ENCODE measurements around the gene ADGRB3. TPM values are rescaled to one million over a fixed set of nuclear protein-coding genes. Genes with fewer than 3 reads are reported as not detected.

Gene ADGRB3
- polyA plus RNA-seq, 1 of the 3 experiments (the other 2 are of a cell fraction), result 0.12 TPM

GRCh38 chr6:68639211-68639610 is 4.1 kb downstream of the ADGRB3 start:
- H3K36me3 ChIP-seq (replicated peaks in 1 of 2; ENCODE audit: control insufficient read depth in 1 of 2, insufficient read depth in 2 of 2, low read length in 1 of 2), result no peaks in the 10 kb centered on the region
- no peak overlapping the region for H2AFZ ChIP-seq (ENCODE audit: low read depth)
- CTCF ChIA-PET, result interaction anchor here (0.7 to 10.2 kb wide), 26 partner anchors 9 to 1470 kb away, joined by 3 to 153 read pairs (median 4); no protein-coding TSS in a partner anchor
- H3K4me3 ChIP-seq (ENCODE audit: low read depth in 2 of 2, low read length in 1 of 2), result no peak overlapping the region; a peak in 1 of 4 replicates
- peaks cover 0 to 16% of the 10 kb centered on the region in 2 experiments; a peak in 3 of 4 replicates for H3K4me1 ChIP-seq (ENCODE audit: control insufficient read depth in 1 of 2, insufficient read depth in 2 of 2, low read depth in 1 of 2, low read length in 1 of 2)
- no peaks in the 10 kb centered on the region for H3K79me2 ChIP-seq (ENCODE audit: insufficient read depth)
- TF ChIP-seq USF2 (IDR thresholded peaks at IDR 0.05; ENCODE audit: borderline replicate concordance, low read depth, low read length), result no peak
- no peak for TF ChIP-seq POLR2AphosphoS5 (IDR thresholded peaks at IDR 0.05; ENCODE audit: low read depth, low read length)
- no peak for TF ChIP-seq ZBTB33 (IDR thresholded peaks at IDR 0.05; ENCODE audit: borderline replicate concordance, low read depth)
- peaks cover 4% of the 10 kb centered on the region; the same call in 1 of the 2 replicates for H3K27me3 ChIP-seq (ENCODE audit: insufficient read depth)
- no peak overlapping the region for H3K9ac ChIP-seq
- peaks cover 4% of the 10 kb centered on the region for H3F3A ChIP-seq (replicated peaks; ENCODE audit: insufficient read depth)
- DNase-seq, result no peak
- no peaks in the 10 kb centered on the region for H3K9me3 ChIP-seq
- no peak overlapping the region for H3K4me2 ChIP-seq
- no peaks in the 10 kb centered on the region for H3K9me2 ChIP-seq
- no peaks in the 10 kb centered on the region for H4K20me1 ChIP-seq (ENCODE audit: insufficient read depth)
- 55% methylated on average over 7 of the region's 7 CpGs for WGBS (ENCODE audit: low lambda C conversion rate)
- POLR2A ChIA-PET, result no interaction called here
- no peak overlapping the region; a peak in 1 of 4 replicates for H3K27ac ChIP-seq (ENCODE audit: low read depth in 2 of 2, low read length in 1 of 2)

- Histone ChIP-seq H3K4me3 (ENCODE audit: low read depth in 2 of 2, low read length in 1 of 2) (no peak overlapping the region; a peak in 1 of 4 replicates), H3K9me3 (no peaks in the 10 kb centered on the region), H3K4me2 (no peak overlapping the region), H2AFZ (ENCODE audit: low read depth) (no peak overlapping the region), H3K79me2 (ENCODE audit: insufficient read depth) (no peaks in the 10 kb centered on the region), H3K27me3 (ENCODE audit: insufficient read depth) (no peaks in the 10 kb centered on the region), H4K20me1 (ENCODE audit: insufficient read depth) (no peaks in the 10 kb centered on the region), H3K36me3 (replicated peaks in 1 of 2; ENCODE audit: control insufficient read depth in 1 of 2, insufficient read depth in 2 of 2, low read length in 1 of 2) (no peaks in the 10 kb centered on the region), H3K9me2 (no peaks in the 10 kb centered on the region), H3K27ac (ENCODE audit: low read depth in 2 of 2, low read length in 1 of 2) (no peak overlapping the region; a peak in 1 of 4 replicates), H3K9ac (no peak overlapping the region), H3K4me1 (ENCODE audit: control insufficient read depth in 1 of 2, insufficient read depth in 2 of 2, low read depth in 1 of 2, low read length in 1 of 2) (peaks cover 0 to 16% of the 10 kb centered on the region in 2 experiments; a peak in 3 of 4 replicates), H3F3A (replicated peaks; ENCODE audit: insufficient read depth) (peaks cover 4% of the 10 kb centered on the region)
- ChIA-PET POLR2A (no interaction called here), CTCF (interaction anchor here (1.0 to 10.2 kb wide), 13 partner anchors 8 to 1469 kb away, joined by 3 to 153 read pairs (median 5); no protein-coding TSS in a partner anchor)
- DNase-seq, result no peak
- 65% methylated on average over 13 of the region's 13 CpGs for WGBS (ENCODE audit: low lambda C conversion rate)
- TF ChIP-seq SMC3 (IDR thresholded peaks at IDR 0.05; ENCODE audit: low read depth, low read length), result no peak
- TF ChIP-seq YY1 (IDR thresholded peaks at IDR 0.05; ENCODE audit: low read depth), result no peak
- TF ChIP-seq MXI1 (IDR thresholded peaks at IDR 0.05; ENCODE audit: low read depth, low read length), result no peak
- TF ChIP-seq RAD21 (IDR thresholded peaks at IDR 0.05; ENCODE audit: low read length), result no peak
- no peak for TF ChIP-seq CTCF (IDR thresholded peaks at IDR 0.05)
- TF ChIP-seq TCF12 (IDR thresholded peaks at IDR 0.05), result no peak
- no peak for TF ChIP-seq NFIC (IDR thresholded peaks at IDR 0.05; ENCODE audit: borderline replicate concordance)
- no peak for TF ChIP-seq POLR2AphosphoS5 (IDR thresholded peaks at IDR 0.05; ENCODE audit: low read depth, low read length)
- no peak for TF ChIP-seq ELF1 (IDR thresholded peaks at IDR 0.05)
- TF ChIP-seq USF1 (IDR thresholded peaks at IDR 0.05; ENCODE audit: borderline replicate concordance, low read depth), result no peak
- TF ChIP-seq REST (IDR thresholded peaks at IDR 0.05; ENCODE audit: low read depth, low read length), result no peak
- TF ChIP-seq IRF3 (IDR thresholded peaks at IDR 0.05; ENCODE audit: low read depth, low read length), result no peak
- TF ChIP-seq JUND (IDR thresholded peaks at IDR 0.05), result no peak
- TF ChIP-seq GATA2 (CRISPR knock-in tag; IDR thresholded peaks at IDR 0.05), result no peak
Observed at GRCh38 chr6:68639826-68640490, 4.9 kb downstream of the ADGRB3 start.
